MM.1S (cell line): ENCODE data around the gene CA10.

Experiments used
- DNase-seq: peaks from one replicate; pipeline ENCODE4 v3.0.0-alpha.2; 2015
- H2AFZ ChIP-seq: fragments of 300-600 bp; sonication (generic); 2 replicates; pipeline ENCODE4 v1.6.0; 2016; ENCODE audit warnings: antibody characterized with exemption, low read length
- H3F3A ChIP-seq: fragments of 300-600 bp; sonication (generic); 2 replicates; pipeline ENCODE4 v1.6.1; 2016; ENCODE audit warnings: mild to moderate bottlenecking, antibody characterized with exemption, low read length, moderate library complexity, mixed read lengths; ENCODE audit not compliant: insufficient read depth
- H3K27ac ChIP-seq: fragments of 300-600 bp; sonication (generic); 2 replicates; pipeline ENCODE4 v1.5.1; 2016; ENCODE audit warnings: mild to moderate bottlenecking, low read length
- H3K27me3 ChIP-seq: fragments of 300-600 bp; sonication (generic); replicated peaks from 2 replicates; pipeline ENCODE4 v1.6.0; 2016; ENCODE audit warnings: low read length; ENCODE audit not compliant: insufficient read depth
- H3K36me3 ChIP-seq: fragments of 300-600 bp; sonication (generic); replicated peaks from 2 replicates; pipeline ENCODE4 v1.6.1; 2016; ENCODE audit warnings: mild to moderate bottlenecking, low read length, mixed read lengths; ENCODE audit not compliant: insufficient read depth
- H3K4me1 ChIP-seq: fragments of 300-600 bp; sonication (generic); 2 replicates; pipeline ENCODE4 v1.6.1; 2016; ENCODE audit warnings: low read length, mixed read lengths
- H3K4me2 ChIP-seq: fragments of 300-600 bp; sonication (generic); 2 replicates; pipeline ENCODE4 v1.6.0; 2016; ENCODE audit warnings: low read depth, low read length
- H3K4me3 ChIP-seq: fragments of 300-600 bp; sonication (generic); 2 replicates; pipeline ENCODE4 v1.5.1; 2016; ENCODE audit warnings: low read length, mixed read lengths
- H3K79me2 ChIP-seq: fragments of 300-600 bp; sonication (generic); 2 replicates; pipeline ENCODE4 v1.6.1; 2016; ENCODE audit warnings: mixed run types, low read length, mixed read lengths
- H3K9ac ChIP-seq: fragments of 300-600 bp; sonication (generic); 2 replicates; pipeline ENCODE4 v1.6.1; 2016; ENCODE audit warnings: low read length, mixed read lengths
- H3K9me2 ChIP-seq: fragments of 300-600 bp; sonication (generic); replicated peaks from 2 replicates; pipeline ENCODE4 v1.6.1; 2016; ENCODE audit warnings: mild to moderate bottlenecking, low read length, mixed read lengths; ENCODE audit not compliant: insufficient read depth
- H3K9me3 ChIP-seq: fragments of 300-600 bp; sonication (generic); replicated peaks from 2 replicates; pipeline ENCODE4 v1.6.1; 2016; ENCODE audit warnings: mild to moderate bottlenecking, low read length, mixed read lengths; ENCODE audit not compliant: insufficient read depth
- H4K20me1 ChIP-seq: fragments of 300-600 bp; sonication (generic); 2 replicates; pipeline ENCODE4 v1.6.1; 2016; ENCODE audit warnings: mild to moderate bottlenecking, low read length, moderate library complexity, mixed read lengths; ENCODE audit not compliant: insufficient read depth
- CTCF ChIP-seq: fragments of 300-600 bp; sonication (generic); IDR thresholded peaks from 2 replicates; pipeline ENCODE4 v1.5.1; 2016; ENCODE audit warnings: antibody characterized with exemption, low read length, mixed read lengths
- EZH2 ChIP-seq: fragments of 300-600 bp; sonication (generic); optimal IDR thresholded peaks from 2 replicates; pipeline ENCODE3; 2017; ENCODE audit warnings: low read depth, mild to moderate bottlenecking, antibody characterized with exemption, low read length, mixed read lengths
- EZH2phosphoT487 ChIP-seq: fragments of 300-600 bp; sonication (generic); IDR thresholded peaks from 2 replicates; pipeline ENCODE4 v1.6.1; 2018; ENCODE audit warnings: antibody characterized with exemption, low read length

Gene CA10

DNA sequence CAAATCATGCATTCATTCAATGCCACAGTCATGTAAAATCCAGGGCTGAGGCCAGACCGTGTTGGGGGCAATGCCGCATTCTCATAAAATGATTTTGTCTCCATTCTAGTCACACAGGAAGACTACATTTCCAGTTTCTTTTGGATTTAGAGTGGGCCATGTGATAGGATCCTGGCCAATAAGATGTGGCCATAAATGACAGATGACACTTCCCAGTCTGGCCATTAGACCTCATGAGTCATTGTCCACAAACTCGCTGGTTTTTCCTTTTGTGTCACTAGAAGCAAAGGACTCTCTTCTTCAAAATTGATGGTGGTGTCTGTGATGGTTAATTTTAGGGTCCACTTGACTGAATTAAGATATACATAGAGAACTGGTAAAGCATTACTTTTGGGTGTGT, 545.8 kb downstream of the CA10 start:
- TF ChIP-seq CTCF (no peak), EZH2 (no peak), EZH2phosphoT487 (no peak)
- peaks cover 10% of the 10 kb centered on the region for H3K4me1 ChIP-seq
- H4K20me1 ChIP-seq = no peaks in the 10 kb centered on the region
- H3K27ac ChIP-seq = no peak overlapping the region
- H3K36me3 ChIP-seq = no peaks in the 10 kb centered on the region
- no peak overlapping the region for H2AFZ ChIP-seq
- no peak overlapping the region for H3K9ac ChIP-seq
- no peaks in the 10 kb centered on the region for H3K79me2 ChIP-seq
- H3K4me3 ChIP-seq = no peak overlapping the region
- H3K9me3 ChIP-seq = no peaks in the 10 kb centered on the region
- no peak for DNase-seq
- no peak overlapping the region for H3K4me2 ChIP-seq
- no peaks in the 10 kb centered on the region for H3K9me2 ChIP-seq
- no peaks in the 10 kb centered on the region for H3F3A ChIP-seq
- no peaks in the 10 kb centered on the region for H3K27me3 ChIP-seq

GRCh38 chr17:51611585-51611984, 546.9 kb downstream of the CA10 start:
- TF ChIP-seq EZH2 = no peak
- TF ChIP-seq EZH2phosphoT487 = no peak
- H3K36me3 ChIP-seq = no peaks in the 10 kb centered on the region
- H3K4me1 ChIP-seq = peaks cover 10% of the 10 kb centered on the region
- no peak overlapping the region for H3K9ac ChIP-seq
- H3K27me3 ChIP-seq = no peaks in the 10 kb centered on the region
- no peaks in the 10 kb centered on the region for H3K9me3 ChIP-seq
- no peaks in the 10 kb centered on the region for H4K20me1 ChIP-seq
- no peaks in the 10 kb centered on the region for H3K9me2 ChIP-seq
- H2AFZ ChIP-seq = 0 out of 2 replicates have a peak overlapping the region, but pooled peaks have one; percentile 29
- H3K4me2 ChIP-seq = no peak overlapping the region
- no peak overlapping the region for H3K4me3 ChIP-seq
- H3K27ac ChIP-seq = no peak overlapping the region
- peak; percentile 31 for DNase-seq
- no peaks in the 10 kb centered on the region for H3K79me2 ChIP-seq
- no peaks in the 10 kb centered on the region for H3F3A ChIP-seq

GRCh38 chr17:51610834-51611233, 547.7 kb downstream of the CA10 start:
- Histone ChIP-seq H3K36me3 (no peaks in the 10 kb centered on the region), H3K4me1 (peaks cover 10% of the 10 kb centered on the region), H3K79me2 (no peaks in the 10 kb centered on the region), H3K4me2 (no peak overlapping the region), H3F3A (no peaks in the 10 kb centered on the region), H3K4me3 (no peak overlapping the region), H3K9ac (no peak overlapping the region), H3K27me3 (no peaks in the 10 kb centered on the region), H4K20me1 (no peaks in the 10 kb centered on the region), H2AFZ (no peak overlapping the region), H3K9me3 (no peaks in the 10 kb centered on the region), H3K27ac (no peak overlapping the region), H3K9me2 (no peaks in the 10 kb centered on the region)
- no peak for DNase-seq
- TF ChIP-seq EZH2 = no peak
- no peak for TF ChIP-seq EZH2phosphoT487
- TF ChIP-seq CTCF = no peak

GRCh38 chr17:51610155-51610554, 548.4 kb downstream of the CA10 start:
- no peaks in the 10 kb centered on the region for H4K20me1 ChIP-seq
- H3K36me3 ChIP-seq = no peaks in the 10 kb centered on the region
- peak; percentile 6 for DNase-seq
- H3K79me2 ChIP-seq = no peaks in the 10 kb centered on the region
- H3K4me2 ChIP-seq = no peak overlapping the region
- H3K27me3 ChIP-seq = no peaks in the 10 kb centered on the region
- no peak overlapping the region for H3K27ac ChIP-seq
- peaks cover 10% of the 10 kb centered on the region for H3K4me1 ChIP-seq
- H3K4me3 ChIP-seq = no peak overlapping the region
- H3K9ac ChIP-seq = no peak overlapping the region
- no peaks in the 10 kb centered on the region for H3K9me3 ChIP-seq
- H2AFZ ChIP-seq = no peak overlapping the region
- no peak for TF ChIP-seq EZH2phosphoT487
- TF ChIP-seq CTCF = no peak
- TF ChIP-seq EZH2 = no peak
- H3K9me2 ChIP-seq = no peaks in the 10 kb centered on the region
- H3F3A ChIP-seq = no peaks in the 10 kb centered on the region
